Umbilical cord (tissue), 2 donors: ENCODE measurements around the gene RRAGC. TPM values are rescaled to one million over a fixed set of nuclear protein-coding genes. Genes with fewer than 3 reads are reported as not detected.
"Not testable (repeated sequence)": the region's sequence is repeated elsewhere in the genome, so short reads cannot be mapped to it uniquely, and the experiment has no call there.

Experiments used
- DNase-seq: peaks from one replicate; pipeline ENCODE4 v3.0.0-alpha.2; 2015; ENCODE audit warnings: low spot score
- total RNA-seq: library from RNA; depleted of rRNA; stranded (reverse); fragments of >200 nt; gene quantifications from one replicate; pipeline ENCODE4 v1.2.3, GENCODE V29; 2014; ENCODE audit warnings: low replicate concordance; ENCODE audit not compliant: insufficient read depth

RRAGC gene
- total RNA-seq, 1 donor from 2014 or later, result 14.7 TPM

GRCh38 chr1:38858833-38859560 lies 575 bp downstream of the RRAGC start:
- peak; percentile 48 for DNase-seq

GRCh38 chr1:38852780-38853179 lies 6.8 kb downstream of the RRAGC start:
- no peak for DNase-seq

GRCh38 chr1:38848071-38848470 lies 11.5 kb downstream of the RRAGC start:
- no peak for DNase-seq

- DNase-seq, result no peak
Observed at GRCh38 chr1:38846210-38846609, 13.4 kb downstream of the RRAGC start.

- not testable (repeated sequence) for DNase-seq
Observed at GRCh38 chr1:38845088-38845487, 14.5 kb downstream of the RRAGC start.

GRCh38 chr1:38840281-38840680 lies 19.3 kb downstream of the RRAGC start:
- no peak for DNase-seq

- no peak for DNase-seq
Observed at GRCh38 chr1:38839363-38839762, 20.2 kb downstream of the RRAGC start.

- DNase-seq, result not testable (repeated sequence)
Observed at GRCh38 chr1:38836316-38836715, 23.3 kb downstream of the RRAGC start.

- DNase-seq, result peak; percentile 89
Observed at GRCh38 chr1:38834937-38835827, 24.4 kb downstream of the RRAGC start.

GRCh38 chr1:38834221-38834782 lies 25.3 kb downstream of the RRAGC start:
- DNase-seq, result no peak

GRCh38 chr1:38833146-38833545 lies 26.4 kb downstream of the RRAGC start:
- DNase-seq, result no peak

GRCh38 chr1:38832370-38832734 lies 27.2 kb downstream of the RRAGC start:
- no peak for DNase-seq

- DNase-seq, result no peak
Observed at GRCh38 chr1:38831731-38832369, 27.7 kb downstream of the RRAGC start.

- no peak for DNase-seq
Observed at GRCh38 chr1:38829368-38829767, 30.2 kb downstream of the RRAGC start.

- DNase-seq, result no peak
Observed at GRCh38 chr1:38827318-38827717, 32.3 kb downstream of the RRAGC start.

- no peak for DNase-seq
Observed at GRCh38 chr1:38826886-38827285, 32.7 kb downstream of the RRAGC start.

- DNase-seq, result no peak
Observed at GRCh38 chr1:38826262-38826661, 33.3 kb downstream of the RRAGC start.

- DNase-seq, result no peak
Observed at GRCh38 chr1:38820860-38821259, 38.7 kb downstream of the RRAGC start.

- DNase-seq, result no peak
Observed at GRCh38 chr1:38819516-38819915, 40.1 kb downstream of the RRAGC start.

- DNase-seq, result no peak
Observed at GRCh38 chr1:38819040-38819439, 40.5 kb downstream of the RRAGC start.

- DNase-seq, result peak; percentile 11
Observed at GRCh38 chr1:38818175-38818976, 41.2 kb downstream of the RRAGC start.
